HCT116 (cell line): ENCODE data around the gene RGS6. TPM values are rescaled to one million over a fixed set of nuclear protein-coding genes. Genes with fewer than 3 reads are reported as not detected.

Experiments
- ATAC-seq: fragments of 200-7000 bp; cut with Tn5 transposase; 2 replicates; pipeline ENCODE4 v1.9.1; 2020; ENCODE audit warnings: mild to moderate bottlenecking, moderate library complexity
- BruUV-seq: library from RNA; stranded (reverse); fragments of 400-500 nt; replicated peaks from 2 replicates; lab custom pipeline; 2021; lab: Mats Ljungman, UMichigan
- CTCF ChIA-PET: fragments of 300-600 bp; sonication (Branson Sonifier 250); formaldehyde crosslinking; loops from one replicate; lab custom pipeline; 2021; ENCODE audit warnings: antibody characterized with exemption; lab: Charles Lee
- POLR2A ChIA-PET: fragments of 300-600, 350-600 bp; sonication (Branson Sonifier 250); formaldehyde crosslinking; loops from one replicate; lab custom pipeline; 2021; ENCODE audit warnings: antibody characterized with exemption; lab: Charles Lee
- RAD21 ChIA-PET, 2 experiments: fragments of 300-600 bp; sonication (Branson Sonifier 250); formaldehyde crosslinking; loops; one replicate each; lab custom pipeline; 2023; ENCODE audit warnings: low total read pairs in 2 of 2; ENCODE audit not compliant: uncharacterized antibody in 2 of 2, unreplicated experiment in 2 of 2, low non-redundant PET in 1 of 2; lab: Charles Lee
- DNase-seq: peaks from one replicate; pipeline ENCODE4 v3.0.0-alpha.2; 2010; ENCODE audit warnings: low read depth, low spot score
- H2AFZ ChIP-seq: fragments of 200-600 bp; shearing (Covaris generic), sonication (generic); 2 replicates; pipeline ENCODE4 v1.6.1; 2017; ENCODE audit warnings: low read depth, mixed run types, mixed read lengths, antibody characterized with exemption, low read length; ENCODE audit not compliant: poor library complexity, severe bottlenecking
- H3K27ac ChIP-seq: 2 replicates; pipeline ENCODE4 v1.5.1; 2012; ENCODE audit warnings: low read depth, low read length
- H3K27me3 ChIP-seq: fragments of 200-600 bp; sonication (generic); 2 replicates; pipeline ENCODE4 v1.6.1; 2016; ENCODE audit warnings: mixed run types, low read length, mixed read lengths; ENCODE audit not compliant: insufficient read depth
- H3K36me3 ChIP-seq, 2 experiments: fragments of 200-500 bp in 1 of 2; fragments of 200-600 bp in 1 of 2; sonication (Bioruptor generic) in 1 of 2; sonication (generic) in 1 of 2; 2 replicates each; pipeline versions ENCODE4 v1.5.1 to v1.6.1; 2014 to 2016; ENCODE audit warnings: low read length in 2 of 2, inconsistent platforms in 1 of 2, mixed read lengths in 1 of 2, mixed run types in 1 of 2; ENCODE audit not compliant: insufficient read depth in 2 of 2, control insufficient read depth in 1 of 2
- H3K4me1 ChIP-seq, 2 experiments: fragments of 200-600 bp in 1 of 2; sonication (generic) in 1 of 2; 2 replicates each; pipeline versions ENCODE4 v1.5.1 to v1.6.1; 2012 to 2017; ENCODE audit warnings: low read length in 2 of 2, inconsistent platforms in 1 of 2, mild to moderate bottlenecking in 1 of 2, mixed read lengths in 1 of 2, mixed run types in 1 of 2, moderate library complexity in 1 of 2; ENCODE audit not compliant: insufficient read depth in 2 of 2, control insufficient read depth in 1 of 2
- H3K4me2 ChIP-seq: fragments of 200-600 bp; sonication (generic); 2 replicates; pipeline ENCODE4 v1.6.1; 2017; ENCODE audit warnings: mixed run types, low read length, mixed read lengths
- H3K4me3 ChIP-seq, 2 experiments: fragments of 200-600 bp in 1 of 2; sonication (generic) in 1 of 2; replicated peaks in 1 of 2; 2 replicates each; pipeline ENCODE4 v1.5.1; 2011 to 2016; ENCODE audit warnings: low read length in 2 of 2, control low read depth in 1 of 2, low read depth in 1 of 2, mild to moderate bottlenecking in 1 of 2, mixed read lengths in 1 of 2, mixed run types in 1 of 2
- H3K79me2 ChIP-seq: fragments of 200-600 bp; sonication (generic); 2 replicates; pipeline ENCODE4 v1.6.1; 2017; ENCODE audit warnings: mild to moderate bottlenecking, mixed run types, low read length, moderate library complexity, mixed read lengths; ENCODE audit not compliant: insufficient read depth
- H3K9ac ChIP-seq: fragments of 200-600 bp; sonication (generic); 2 replicates; pipeline ENCODE4 v1.6.1; 2016; ENCODE audit warnings: low read length, mixed read lengths
- H3K9me2 ChIP-seq: fragments of 200-600 bp; sonication (generic), shearing (Covaris generic); 2 replicates; pipeline ENCODE4 v1.6.1; 2017; ENCODE audit warnings: mixed run types, mild to moderate bottlenecking, moderate library complexity; ENCODE audit not compliant: insufficient read depth
- H3K9me3 ChIP-seq, 2 experiments: fragments of 200-500 bp in 1 of 2; fragments of 200-600 bp in 1 of 2; sonication (Bioruptor generic) in 1 of 2; sonication (generic) in 1 of 2; 2 replicates each; pipeline ENCODE4 v1.6.1; 2014 to 2017; ENCODE audit warnings: low read length in 2 of 2, mixed read lengths in 2 of 2, inconsistent platforms in 1 of 2, low read depth in 1 of 2, mild to moderate bottlenecking in 1 of 2, mixed run types in 1 of 2, moderate library complexity in 1 of 2; ENCODE audit not compliant: control insufficient read depth in 1 of 2, insufficient read depth in 1 of 2
- H4K20me1 ChIP-seq: fragments of 200-600 bp; sonication (generic), shearing (Covaris generic); 2 replicates; pipeline ENCODE4 v1.6.1; 2017; ENCODE audit warnings: mixed run types, mild to moderate bottlenecking, moderate library complexity; ENCODE audit not compliant: insufficient read depth
- ATF3 ChIP-seq: IDR thresholded peaks from 2 replicates; pipeline ENCODE4 v1.6.1; 2012
- CBX3 ChIP-seq: IDR thresholded peaks from 2 replicates; pipeline ENCODE4 v1.6.1; 2012; ENCODE audit warnings: low read depth
- CEBPB ChIP-seq: IDR thresholded peaks from 2 replicates; pipeline ENCODE4 v1.6.1; 2012; ENCODE audit warnings: low read depth
- EGR1 ChIP-seq: IDR thresholded peaks from 2 replicates; pipeline ENCODE4 v1.6.1; 2012; ENCODE audit warnings: low read depth
- ELF1 ChIP-seq: IDR thresholded peaks from 2 replicates; pipeline ENCODE4 v1.6.1; 2012; ENCODE audit warnings: low read depth, borderline replicate concordance
- EZH2 ChIP-seq: fragments of 200-600 bp; sonication (generic); IDR thresholded peaks from 2 replicates; pipeline ENCODE4 v1.6.1; 2017; ENCODE audit warnings: antibody characterized with exemption, mixed run types
- EZH2phosphoT487 ChIP-seq: fragments of 200-600 bp; IDR thresholded peaks from 2 replicates; pipeline ENCODE4 v1.6.1; 2018; ENCODE audit warnings: antibody characterized with exemption, borderline replicate concordance
- JUND ChIP-seq: IDR thresholded peaks from 2 replicates; pipeline ENCODE4 v1.6.1; 2012
- MAX ChIP-seq: IDR thresholded peaks from 2 replicates; pipeline ENCODE4 v1.6.1; 2012
- POLR2AphosphoS5 ChIP-seq: IDR thresholded peaks from 2 replicates; pipeline ENCODE4 v1.6.1; 2011; ENCODE audit warnings: mild to moderate bottlenecking, low read depth, low read length, moderate library complexity
- RAD21 ChIP-seq: IDR thresholded peaks from 2 replicates; pipeline ENCODE4 v1.6.1; 2012; ENCODE audit warnings: low read depth, mild to moderate bottlenecking
- SP1 ChIP-seq: IDR thresholded peaks from 2 replicates; pipeline ENCODE4 v1.6.1; 2012; ENCODE audit warnings: low read depth
- YY1 ChIP-seq: IDR thresholded peaks from 2 replicates; pipeline ENCODE4 v1.6.1; 2011; ENCODE audit warnings: low read length, low read depth, moderate library complexity, mild to moderate bottlenecking; ENCODE audit not compliant: insufficient replicate concordance; ENCODE audit errors: extremely low read depth
- ZFX ChIP-seq: fragments of 450-650 bp; IDR thresholded peaks from 2 replicates; pipeline ENCODE4 v1.6.1; 2017
- intact Hi-C: fragments of 100-400 bp; cut with micrococcal nuclease; formaldehyde crosslinking; loops from 2 replicates; pipeline ENCODE4 v1.10.0; 2022
- total RNA-seq: library from RNA; stranded (reverse); gene quantifications from one replicate; pipeline ENCODE4 v1.2.1, GENCODE V29; 2021; ENCODE audit not compliant: unreplicated experiment
- TF ChIP-seq, protein P1 (sequence below), 3 experiments: fragments of 200-600 bp in 1 of 3; sonication (generic) in 1 of 3; IDR thresholded peaks in 2 of 3; conservative IDR thresholded peaks in 1 of 3; 2 replicates each; pipeline ENCODE4 v1.5.1; 2012 to 2017; ENCODE audit warnings: low read depth in 2 of 3, low read length in 2 of 3, antibody characterized with exemption in 1 of 3, borderline replicate concordance in 1 of 3, control low read depth in 1 of 3, mild to moderate bottlenecking in 1 of 3, mixed read lengths in 1 of 3, mixed run types in 1 of 3, moderate library complexity in 1 of 3; ENCODE audit not compliant: insufficient read depth in 1 of 3
- TF ChIP-seq, protein P2 (sequence below): IDR thresholded peaks from 2 replicates; pipeline ENCODE4 v1.6.1; 2012; ENCODE audit warnings: low read depth

RGS6 gene
- total RNA-seq, 1 experiment from 2014 or later = 4.7 TPM

GRCh38 chr14:72314808-72315435 lies 382.7 kb downstream of the RGS6 start:
- no peaks in the 10 kb centered on the region for H3K9me2 ChIP-seq
- RAD21 ChIA-PET = no interaction called here
- H3K27ac ChIP-seq = no peak overlapping the region
- TF ChIP-seq CEBPB (no peak), EZH2 (no peak), CBX3 (no peak)
- TF ChIP-seq, all 23 proteins: peak for 0
- no TSS peak for BruUV-seq
- H3K9ac ChIP-seq = no peak overlapping the region
- H3K36me3 ChIP-seq = no peaks in the 10 kb centered on the region
- intact Hi-C loops = no loop called here
- no peak overlapping the region for H2AFZ ChIP-seq
- no peaks in the 10 kb centered on the region for H3K27me3 ChIP-seq
- ChIA-PET POLR2A (no interaction called here), CTCF (no interaction called here)
- no peaks in the 10 kb centered on the region for H3K4me1 ChIP-seq
- H3K9me3 ChIP-seq = no peaks in the 10 kb centered on the region
- DNase-seq (no peak), ATAC-seq (no peak)
- H4K20me1 ChIP-seq = no peaks in the 10 kb centered on the region
- H3K4me3 ChIP-seq = no peak overlapping the region
- no peak overlapping the region for H3K4me2 ChIP-seq
- no peaks in the 10 kb centered on the region for H3K79me2 ChIP-seq

GRCh38 chr14:72315714-72316113 lies 383.5 kb downstream of the RGS6 start:
- Histone ChIP-seq H3K36me3 (no peaks in the 10 kb centered on the region), H3K27me3 (no peaks in the 10 kb centered on the region), H3K27ac (no peak overlapping the region), H3K79me2 (no peaks in the 10 kb centered on the region), H3K9me2 (no peaks in the 10 kb centered on the region), H2AFZ (no peak overlapping the region), H3K4me3 (no peak overlapping the region), H3K4me1 (no peaks in the 10 kb centered on the region), H3K9me3 (no peaks in the 10 kb centered on the region), H3K9ac (no peak overlapping the region), H4K20me1 (no peaks in the 10 kb centered on the region), H3K4me2 (no peak overlapping the region)
- POLR2A ChIA-PET = no interaction called here
- RAD21 ChIA-PET = no interaction called here
- BruUV-seq = no TSS peak
- no peak for ATAC-seq
- CTCF ChIA-PET = no interaction called here
- DNase-seq = no peak
- intact Hi-C loops = no loop called here
- no peak for TF ChIP-seq RAD21
- TF ChIP-seq EGR1 = no peak
- TF ChIP-seq MAX = no peak
- no peak for TF ChIP-seq SP1
- TF ChIP-seq, protein P1, sequence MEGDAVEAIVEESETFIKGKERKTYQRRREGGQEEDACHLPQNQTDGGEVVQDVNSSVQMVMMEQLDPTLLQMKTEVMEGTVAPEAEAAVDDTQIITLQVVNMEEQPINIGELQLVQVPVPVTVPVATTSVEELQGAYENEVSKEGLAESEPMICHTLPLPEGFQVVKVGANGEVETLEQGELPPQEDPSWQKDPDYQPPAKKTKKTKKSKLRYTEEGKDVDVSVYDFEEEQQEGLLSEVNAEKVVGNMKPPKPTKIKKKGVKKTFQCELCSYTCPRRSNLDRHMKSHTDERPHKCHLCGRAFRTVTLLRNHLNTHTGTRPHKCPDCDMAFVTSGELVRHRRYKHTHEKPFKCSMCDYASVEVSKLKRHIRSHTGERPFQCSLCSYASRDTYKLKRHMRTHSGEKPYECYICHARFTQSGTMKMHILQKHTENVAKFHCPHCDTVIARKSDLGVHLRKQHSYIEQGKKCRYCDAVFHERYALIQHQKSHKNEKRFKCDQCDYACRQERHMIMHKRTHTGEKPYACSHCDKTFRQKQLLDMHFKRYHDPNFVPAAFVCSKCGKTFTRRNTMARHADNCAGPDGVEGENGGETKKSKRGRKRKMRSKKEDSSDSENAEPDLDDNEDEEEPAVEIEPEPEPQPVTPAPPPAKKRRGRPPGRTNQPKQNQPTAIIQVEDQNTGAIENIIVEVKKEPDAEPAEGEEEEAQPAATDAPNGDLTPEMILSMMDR (IDR thresholded peaks at IDR 0.05 in 2 of 3, conservative IDR thresholded peaks at IDR 0.05 in 1 of 3; ENCODE audit: borderline replicate concordance in 1 of 3, insufficient read depth in 1 of 3, low read depth in 2 of 3, low read length in 2 of 3) = no peak
- TF ChIP-seq ATF3 = no peak
- no peak for TF ChIP-seq ZFX
- TF ChIP-seq, protein P2, sequence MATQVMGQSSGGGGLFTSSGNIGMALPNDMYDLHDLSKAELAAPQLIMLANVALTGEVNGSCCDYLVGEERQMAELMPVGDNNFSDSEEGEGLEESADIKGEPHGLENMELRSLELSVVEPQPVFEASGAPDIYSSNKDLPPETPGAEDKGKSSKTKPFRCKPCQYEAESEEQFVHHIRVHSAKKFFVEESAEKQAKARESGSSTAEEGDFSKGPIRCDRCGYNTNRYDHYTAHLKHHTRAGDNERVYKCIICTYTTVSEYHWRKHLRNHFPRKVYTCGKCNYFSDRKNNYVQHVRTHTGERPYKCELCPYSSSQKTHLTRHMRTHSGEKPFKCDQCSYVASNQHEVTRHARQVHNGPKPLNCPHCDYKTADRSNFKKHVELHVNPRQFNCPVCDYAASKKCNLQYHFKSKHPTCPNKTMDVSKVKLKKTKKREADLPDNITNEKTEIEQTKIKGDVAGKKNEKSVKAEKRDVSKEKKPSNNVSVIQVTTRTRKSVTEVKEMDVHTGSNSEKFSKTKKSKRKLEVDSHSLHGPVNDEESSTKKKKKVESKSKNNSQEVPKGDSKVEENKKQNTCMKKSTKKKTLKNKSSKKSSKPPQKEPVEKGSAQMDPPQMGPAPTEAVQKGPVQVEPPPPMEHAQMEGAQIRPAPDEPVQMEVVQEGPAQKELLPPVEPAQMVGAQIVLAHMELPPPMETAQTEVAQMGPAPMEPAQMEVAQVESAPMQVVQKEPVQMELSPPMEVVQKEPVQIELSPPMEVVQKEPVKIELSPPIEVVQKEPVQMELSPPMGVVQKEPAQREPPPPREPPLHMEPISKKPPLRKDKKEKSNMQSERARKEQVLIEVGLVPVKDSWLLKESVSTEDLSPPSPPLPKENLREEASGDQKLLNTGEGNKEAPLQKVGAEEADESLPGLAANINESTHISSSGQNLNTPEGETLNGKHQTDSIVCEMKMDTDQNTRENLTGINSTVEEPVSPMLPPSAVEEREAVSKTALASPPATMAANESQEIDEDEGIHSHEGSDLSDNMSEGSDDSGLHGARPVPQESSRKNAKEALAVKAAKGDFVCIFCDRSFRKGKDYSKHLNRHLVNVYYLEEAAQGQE = no peak
- no peak for TF ChIP-seq POLR2AphosphoS5
- TF ChIP-seq ELF1 = no peak
- TF ChIP-seq EZH2 = no peak
- TF ChIP-seq EZH2phosphoT487 = no peak
- no peak for TF ChIP-seq JUND
- TF ChIP-seq YY1 = no peak
